Neural progenitor cell (in vitro differentiated cells): ENCODE measurements around the gene FGF7. TPM values are rescaled to one million over a fixed set of nuclear protein-coding genes. Genes with fewer than 3 reads are reported as not detected.

ENCODE experiments used
- DNase-seq: peaks from one replicate; pipeline ENCODE4 v3.0.0-alpha.2; 2016; ENCODE audit warnings: low spot score
- H2AFZ ChIP-seq: fragments of 200-600 bp; sonication (generic); replicated peaks from 2 replicates; pipeline ENCODE4 v1.6.1; 2016; ENCODE audit warnings: antibody characterized with exemption
- H3F3A ChIP-seq: fragments of 200-600 bp; sonication (generic); 2 replicates; pipeline ENCODE4 v1.6.1; 2016; ENCODE audit warnings: antibody characterized with exemption, low read depth
- H3K27ac ChIP-seq: fragments of 200-600 bp; sonication (generic); 2 replicates; pipeline ENCODE4 v1.5.1; 2016; ENCODE audit warnings: mild to moderate bottlenecking
- H3K27me3 ChIP-seq: fragments of 200-600 bp; sonication (generic); 2 replicates; pipeline ENCODE4 v1.6.1; 2016; ENCODE audit warnings: mild to moderate bottlenecking, moderate library complexity
- H3K36me3 ChIP-seq: fragments of 200-600 bp; sonication (generic); 2 replicates; pipeline ENCODE4 v1.5.1; 2016
- H3K4me1 ChIP-seq: fragments of 200-600 bp; sonication (generic); 2 replicates; pipeline ENCODE4 v1.6.1; 2016; ENCODE audit warnings: mixed run types
- H3K4me2 ChIP-seq: fragments of 200-600 bp; sonication (generic); 2 replicates; pipeline ENCODE4 v1.6.1; 2016
- H3K4me3 ChIP-seq: fragments of 200-600 bp; sonication (generic); 2 replicates; pipeline ENCODE4 v1.5.1; 2016
- H3K79me2 ChIP-seq: fragments of 200-600 bp; sonication (generic); 2 replicates; pipeline ENCODE4 v1.6.1; 2016; ENCODE audit warnings: low read depth
- H3K9ac ChIP-seq: fragments of 200-600 bp; sonication (generic); 2 replicates; pipeline ENCODE4 v1.6.1; 2016
- H3K9me3 ChIP-seq: fragments of 200-600 bp; sonication (generic); 2 replicates; pipeline ENCODE4 v1.5.1; 2016; ENCODE audit warnings: low read depth
- H4K20me1 ChIP-seq: fragments of 200-600 bp; sonication (generic); 2 replicates; pipeline ENCODE4 v1.6.1; 2016; ENCODE audit warnings: low read depth
- H3K27ac Mint-ChIP-seq: 3 replicates; pipeline ENCODE4 v1.8.0; 2021; ENCODE audit warnings: mixed read lengths
- H3K27me3 Mint-ChIP-seq: 2 replicates; pipeline ENCODE4 v1.8.0; 2022; ENCODE audit warnings: low read depth, mild to moderate bottlenecking, inconsistent platforms, moderate library complexity, mixed read lengths; ENCODE audit not compliant: insufficient read depth
- H3K36me3 Mint-ChIP-seq: 3 replicates; pipeline ENCODE4 v1.8.0; 2021; ENCODE audit warnings: mixed read lengths
- H3K4me1 Mint-ChIP-seq: 3 replicates; pipeline ENCODE4 v1.8.0; 2021; ENCODE audit warnings: mixed read lengths
- H3K4me3 Mint-ChIP-seq: 3 replicates; pipeline ENCODE4 v1.8.0; 2021; ENCODE audit warnings: mild to moderate bottlenecking, moderate library complexity, mixed read lengths
- H3K9me3 Mint-ChIP-seq: 3 replicates; pipeline ENCODE4 v1.8.0; 2020; ENCODE audit warnings: mixed read lengths
- EZH2 ChIP-seq: fragments of 200-600 bp; sonication (generic); IDR thresholded peaks from 2 replicates; pipeline ENCODE4 v1.6.1; 2017; ENCODE audit warnings: antibody characterized with exemption, mild to moderate bottlenecking, moderate library complexity
- EZH2phosphoT487 ChIP-seq: fragments of 200-600 bp; sonication (generic); IDR thresholded peaks from 2 replicates; pipeline ENCODE4 v1.6.1; 2017; ENCODE audit warnings: antibody characterized with exemption
- total RNA-seq: library from RNA; depleted of rRNA; stranded (reverse); fragments of >200 nt; gene quantifications from 2 replicates; pipeline ENCODE4 v1.2.3, GENCODE V29; 2015; ENCODE audit warnings: low replicate concordance
- TF ChIP-seq, protein P1 (sequence below): fragments of 200-600 bp; sonication (generic); IDR thresholded peaks from 2 replicates; pipeline ENCODE4 v1.5.1; 2017; ENCODE audit warnings: antibody characterized with exemption, mild to moderate bottlenecking

Gene FGF7
- total RNA-seq, 1 donor from 2014 or later, result not detected

DNA sequence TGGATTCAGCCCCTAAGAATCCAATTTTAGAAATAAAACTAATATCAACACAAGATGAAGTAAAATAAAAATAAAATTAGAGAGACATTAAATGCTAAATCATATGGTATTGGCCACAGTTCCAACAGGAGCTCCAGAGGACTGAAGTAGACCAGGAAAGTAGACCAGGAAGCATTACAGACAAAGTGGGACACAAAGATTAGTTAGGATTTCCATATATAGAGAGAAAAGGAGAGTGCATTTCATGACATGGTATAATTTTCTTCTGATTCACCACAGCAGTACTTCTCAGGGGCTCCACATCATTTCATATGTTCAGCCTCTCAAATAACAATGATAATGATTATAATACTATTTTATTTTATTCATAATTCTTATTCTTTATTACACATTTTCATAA, 18.3 kb downstream of the FGF7 start:
- TF ChIP-seq, protein P1, sequence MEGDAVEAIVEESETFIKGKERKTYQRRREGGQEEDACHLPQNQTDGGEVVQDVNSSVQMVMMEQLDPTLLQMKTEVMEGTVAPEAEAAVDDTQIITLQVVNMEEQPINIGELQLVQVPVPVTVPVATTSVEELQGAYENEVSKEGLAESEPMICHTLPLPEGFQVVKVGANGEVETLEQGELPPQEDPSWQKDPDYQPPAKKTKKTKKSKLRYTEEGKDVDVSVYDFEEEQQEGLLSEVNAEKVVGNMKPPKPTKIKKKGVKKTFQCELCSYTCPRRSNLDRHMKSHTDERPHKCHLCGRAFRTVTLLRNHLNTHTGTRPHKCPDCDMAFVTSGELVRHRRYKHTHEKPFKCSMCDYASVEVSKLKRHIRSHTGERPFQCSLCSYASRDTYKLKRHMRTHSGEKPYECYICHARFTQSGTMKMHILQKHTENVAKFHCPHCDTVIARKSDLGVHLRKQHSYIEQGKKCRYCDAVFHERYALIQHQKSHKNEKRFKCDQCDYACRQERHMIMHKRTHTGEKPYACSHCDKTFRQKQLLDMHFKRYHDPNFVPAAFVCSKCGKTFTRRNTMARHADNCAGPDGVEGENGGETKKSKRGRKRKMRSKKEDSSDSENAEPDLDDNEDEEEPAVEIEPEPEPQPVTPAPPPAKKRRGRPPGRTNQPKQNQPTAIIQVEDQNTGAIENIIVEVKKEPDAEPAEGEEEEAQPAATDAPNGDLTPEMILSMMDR, result no peak
- TF ChIP-seq EZH2phosphoT487 (no peak), EZH2 (no peak)
- Histone ChIP-seq H3K4me3 (no peak overlapping the region), H3K79me2 (no peaks in the 10 kb centered on the region), H2AFZ (no peak overlapping the region), H3K27ac (no peak overlapping the region), H3K4me2 (no peak overlapping the region), H3K9ac (no peak overlapping the region), H3K27me3 (no peaks in the 10 kb centered on the region), H3K36me3 (no peaks in the 10 kb centered on the region), H4K20me1 (no peaks in the 10 kb centered on the region), H3K4me1 (no peaks in the 10 kb centered on the region), H3K9me3 (no peaks in the 10 kb centered on the region), H3F3A (no peaks in the 10 kb centered on the region)
- no peaks in the 10 kb centered on the region for H3K36me3 Mint-ChIP-seq
- no peak overlapping the region for H3K27ac Mint-ChIP-seq
- no peak for DNase-seq
- H3K9me3 Mint-ChIP-seq, result no peaks in the 10 kb centered on the region
- no peaks in the 10 kb centered on the region for H3K4me1 Mint-ChIP-seq
- no peak overlapping the region for H3K4me3 Mint-ChIP-seq
- no peaks in the 10 kb centered on the region for H3K27me3 Mint-ChIP-seq

DNA sequence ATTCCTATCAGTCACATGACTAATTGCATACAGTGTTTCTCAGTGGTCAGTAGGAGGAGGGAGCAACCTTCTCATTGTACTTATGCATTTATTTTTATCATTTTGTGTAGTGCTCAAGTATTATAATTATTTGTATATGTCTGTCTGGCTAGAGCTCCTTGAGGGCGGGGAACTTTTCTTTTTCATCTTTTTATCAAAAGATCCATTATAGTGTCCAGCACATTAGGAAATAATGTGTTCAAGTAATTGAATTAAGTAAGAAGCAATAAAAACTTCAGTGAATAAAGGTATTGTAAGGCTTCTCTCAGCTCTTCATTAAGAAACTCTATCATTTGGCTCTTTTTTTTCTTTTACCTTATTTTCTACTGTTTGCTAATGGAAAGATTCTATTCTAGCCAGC, 18.8 kb downstream of the FGF7 start:
- Histone ChIP-seq H3K27me3 (no peaks in the 10 kb centered on the region), H3K4me2 (no peak overlapping the region), H3F3A (no peaks in the 10 kb centered on the region), H3K9ac (no peak overlapping the region), H3K36me3 (no peaks in the 10 kb centered on the region), H3K4me3 (no peak overlapping the region), H3K9me3 (no peaks in the 10 kb centered on the region), H3K4me1 (no peaks in the 10 kb centered on the region), H2AFZ (no peak overlapping the region), H3K79me2 (no peaks in the 10 kb centered on the region), H3K27ac (no peak overlapping the region), H4K20me1 (no peaks in the 10 kb centered on the region)
- no peak for DNase-seq
- H3K4me1 Mint-ChIP-seq, result no peaks in the 10 kb centered on the region
- H3K36me3 Mint-ChIP-seq, result no peaks in the 10 kb centered on the region
- no peak overlapping the region for H3K27ac Mint-ChIP-seq
- no peaks in the 10 kb centered on the region for H3K27me3 Mint-ChIP-seq
- H3K4me3 Mint-ChIP-seq, result no peak overlapping the region
- H3K9me3 Mint-ChIP-seq, result no peaks in the 10 kb centered on the region
- TF ChIP-seq EZH2 (no peak), EZH2phosphoT487 (no peak)
- TF ChIP-seq, protein P1, result no peak

DNA sequence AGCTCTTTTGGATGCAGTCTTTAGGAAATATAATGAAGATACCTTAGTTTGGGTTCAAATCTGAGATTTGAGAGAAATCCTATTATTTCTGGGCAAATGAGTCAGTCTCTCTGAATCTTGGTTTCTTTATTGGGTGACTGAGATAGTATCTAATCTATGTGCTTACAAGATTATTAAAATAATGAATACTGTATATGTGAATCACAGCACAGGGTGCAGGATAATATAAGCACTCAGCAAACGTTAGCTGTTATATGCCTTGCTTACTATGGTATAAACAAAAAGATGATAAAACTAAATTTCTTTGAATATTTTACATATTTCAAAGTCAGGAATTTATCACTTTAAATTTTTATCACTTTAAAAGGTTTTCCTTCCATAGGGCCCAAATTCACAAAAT, 29.6 kb downstream of the FGF7 start:
- no peaks in the 10 kb centered on the region for H3K79me2 ChIP-seq
- H2AFZ ChIP-seq, result no peak overlapping the region
- no peak overlapping the region for H3K4me3 ChIP-seq
- H3K27ac ChIP-seq, result no peak overlapping the region
- H3K4me2 ChIP-seq, result no peak overlapping the region
- Mint-ChIP-seq H3K36me3 (no peaks in the 10 kb centered on the region), H3K27me3 (no peaks in the 10 kb centered on the region), H3K4me1 (no peaks in the 10 kb centered on the region), H3K4me3 (no peak overlapping the region), H3K27ac (no peak overlapping the region), H3K9me3 (no peaks in the 10 kb centered on the region)
- TF ChIP-seq EZH2, result no peak
- no peak for TF ChIP-seq EZH2phosphoT487
- TF ChIP-seq, protein P1, result no peak
- no peaks in the 10 kb centered on the region for H3K36me3 ChIP-seq
- no peaks in the 10 kb centered on the region for H3K27me3 ChIP-seq
- DNase-seq, result no peak
- no peaks in the 10 kb centered on the region for H3F3A ChIP-seq
- no peaks in the 10 kb centered on the region for H4K20me1 ChIP-seq
- no peak overlapping the region for H3K9ac ChIP-seq
- no peaks in the 10 kb centered on the region for H3K9me3 ChIP-seq
- H3K4me1 ChIP-seq, result no peaks in the 10 kb centered on the region

DNA sequence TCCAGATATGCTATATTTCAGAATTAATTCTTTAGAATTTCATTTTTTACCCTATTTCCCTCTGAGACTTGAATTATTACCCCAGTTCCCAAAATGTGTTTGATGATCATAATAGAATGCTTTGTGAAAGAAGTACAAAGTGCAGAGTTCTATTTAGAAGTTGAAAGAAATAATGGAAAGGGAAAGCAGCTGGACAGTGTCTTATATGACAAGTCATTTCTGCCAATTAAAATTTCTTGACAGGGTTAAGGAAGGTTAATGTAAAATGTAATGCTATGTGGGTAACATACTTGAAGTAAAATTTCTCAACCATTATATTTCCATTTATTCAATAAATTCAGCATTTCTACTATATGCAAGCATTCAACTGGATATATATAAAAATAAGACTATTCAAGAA, 33.1 kb downstream of the FGF7 start:
- H3K4me1 Mint-ChIP-seq, result no peaks in the 10 kb centered on the region

More for the DNA sequence above, 33.1 kb downstream of the FGF7 start:
- H3K27me3 ChIP-seq, result no peaks in the 10 kb centered on the region
- no peaks in the 10 kb centered on the region for H3K36me3 ChIP-seq
- H3K4me3 Mint-ChIP-seq, result no peak overlapping the region
- H2AFZ ChIP-seq, result no peak overlapping the region
- H3F3A ChIP-seq, result no peaks in the 10 kb centered on the region
- H3K9ac ChIP-seq, result no peak overlapping the region
- H3K27ac Mint-ChIP-seq, result no peak overlapping the region
- H3K9me3 ChIP-seq, result no peaks in the 10 kb centered on the region
- no peak for DNase-seq
- H3K9me3 Mint-ChIP-seq, result no peaks in the 10 kb centered on the region
- H3K79me2 ChIP-seq, result no peaks in the 10 kb centered on the region
- no peak overlapping the region for H3K4me2 ChIP-seq
- no peak overlapping the region for H3K27ac ChIP-seq
- no peaks in the 10 kb centered on the region for H4K20me1 ChIP-seq
- no peak overlapping the region for H3K4me3 ChIP-seq
- TF ChIP-seq EZH2phosphoT487 (no peak), EZH2 (no peak)
- TF ChIP-seq, protein P1, result no peak
- H3K4me1 ChIP-seq, result no peaks in the 10 kb centered on the region
- no peaks in the 10 kb centered on the region for H3K36me3 Mint-ChIP-seq
- H3K27me3 Mint-ChIP-seq, result no peaks in the 10 kb centered on the region
